ENCODE data around the gene TPM2.

TPM2 gene

GRCh38 chr9:35680331-35681105 lies 9.2 kb downstream of the TPM2 start:
- Histone ChIP-seq H3F3A (ENCODE audit: insufficient read depth) (no peaks in the 10 kb centered on the region), H3K9ac (ENCODE audit: low read length) (no peak overlapping the region), H3K36me3 (ENCODE audit: low read length) (no peaks in the 10 kb centered on the region), H3K27ac (ENCODE audit: low read depth, low read length) (no peak overlapping the region), H3K9me3 (ENCODE audit: insufficient read depth, low read length) (no peaks in the 10 kb centered on the region), H3K9me2 (replicated peaks; ENCODE audit: insufficient read depth, low read length) (no peaks in the 10 kb centered on the region), H3K4me3 (ENCODE audit: insufficient read depth, low read length, poor library complexity, severe bottlenecking) (no peak overlapping the region), H3K27me3 (ENCODE audit: low read length) (no peaks in the 10 kb centered on the region), H3K4me2 (ENCODE audit: low read depth, low read length, poor library complexity, severe bottlenecking) (no peak overlapping the region), H4K20me1 (ENCODE audit: low read depth, low read length) (no peaks in the 10 kb centered on the region), H2AFZ (ENCODE audit: low read depth, low read length, severe bottlenecking) (no peak overlapping the region), H3K79me2 (ENCODE audit: insufficient read depth, low read length) (no peaks in the 10 kb centered on the region)
- TF ChIP-seq, protein P1, sequence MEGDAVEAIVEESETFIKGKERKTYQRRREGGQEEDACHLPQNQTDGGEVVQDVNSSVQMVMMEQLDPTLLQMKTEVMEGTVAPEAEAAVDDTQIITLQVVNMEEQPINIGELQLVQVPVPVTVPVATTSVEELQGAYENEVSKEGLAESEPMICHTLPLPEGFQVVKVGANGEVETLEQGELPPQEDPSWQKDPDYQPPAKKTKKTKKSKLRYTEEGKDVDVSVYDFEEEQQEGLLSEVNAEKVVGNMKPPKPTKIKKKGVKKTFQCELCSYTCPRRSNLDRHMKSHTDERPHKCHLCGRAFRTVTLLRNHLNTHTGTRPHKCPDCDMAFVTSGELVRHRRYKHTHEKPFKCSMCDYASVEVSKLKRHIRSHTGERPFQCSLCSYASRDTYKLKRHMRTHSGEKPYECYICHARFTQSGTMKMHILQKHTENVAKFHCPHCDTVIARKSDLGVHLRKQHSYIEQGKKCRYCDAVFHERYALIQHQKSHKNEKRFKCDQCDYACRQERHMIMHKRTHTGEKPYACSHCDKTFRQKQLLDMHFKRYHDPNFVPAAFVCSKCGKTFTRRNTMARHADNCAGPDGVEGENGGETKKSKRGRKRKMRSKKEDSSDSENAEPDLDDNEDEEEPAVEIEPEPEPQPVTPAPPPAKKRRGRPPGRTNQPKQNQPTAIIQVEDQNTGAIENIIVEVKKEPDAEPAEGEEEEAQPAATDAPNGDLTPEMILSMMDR (IDR thresholded peaks at IDR 0.05; ENCODE audit: insufficient read depth, low read length, poor library complexity, severe bottlenecking), result no peak
- TF ChIP-seq EZH2phosphoT487 (conservative IDR thresholded peaks at IDR 0.05; ENCODE audit: low read length), result no peak

GRCh38 chr9:35679766-35680330 lies 9.9 kb downstream of the TPM2 start:
- Histone ChIP-seq H3K9me2 (replicated peaks; ENCODE audit: insufficient read depth, low read length) (no peaks in the 10 kb centered on the region), H3K4me2 (ENCODE audit: low read depth, low read length, poor library complexity, severe bottlenecking) (no peak overlapping the region), H2AFZ (ENCODE audit: low read depth, low read length, severe bottlenecking) (no peak overlapping the region), H3K27me3 (ENCODE audit: low read length) (no peaks in the 10 kb centered on the region), H3K27ac (ENCODE audit: low read depth, low read length) (no peak overlapping the region), H3K36me3 (ENCODE audit: low read length) (no peaks in the 10 kb centered on the region), H3K9me3 (ENCODE audit: insufficient read depth, low read length) (no peaks in the 10 kb centered on the region), H4K20me1 (ENCODE audit: low read depth, low read length) (no peaks in the 10 kb centered on the region), H3K9ac (ENCODE audit: low read length) (no peak overlapping the region), H3K4me3 (ENCODE audit: insufficient read depth, low read length, poor library complexity, severe bottlenecking) (no peak overlapping the region), H3F3A (ENCODE audit: insufficient read depth) (no peaks in the 10 kb centered on the region), H3K79me2 (ENCODE audit: insufficient read depth, low read length) (no peaks in the 10 kb centered on the region)
- TF ChIP-seq, protein P1 (IDR thresholded peaks at IDR 0.05; ENCODE audit: insufficient read depth, low read length, poor library complexity, severe bottlenecking), result no peak
- no peak for TF ChIP-seq EZH2phosphoT487 (conservative IDR thresholded peaks at IDR 0.05; ENCODE audit: low read length)

GRCh38 chr9:35679091-35679490 lies 10.6 kb downstream of the TPM2 start:
- Histone ChIP-seq H3F3A (ENCODE audit: insufficient read depth) (no peaks in the 10 kb centered on the region), H3K4me3 (ENCODE audit: insufficient read depth, low read length, poor library complexity, severe bottlenecking) (no peak overlapping the region), H3K27me3 (ENCODE audit: low read length) (no peaks in the 10 kb centered on the region), H3K79me2 (ENCODE audit: insufficient read depth, low read length) (no peaks in the 10 kb centered on the region), H3K4me2 (ENCODE audit: low read depth, low read length, poor library complexity, severe bottlenecking) (no peak overlapping the region), H2AFZ (ENCODE audit: low read depth, low read length, severe bottlenecking) (no peak overlapping the region), H3K9ac (ENCODE audit: low read length) (no peak overlapping the region), H3K27ac (ENCODE audit: low read depth, low read length) (no peak overlapping the region), H4K20me1 (ENCODE audit: low read depth, low read length) (no peaks in the 10 kb centered on the region), H3K9me2 (replicated peaks; ENCODE audit: insufficient read depth, low read length) (no peaks in the 10 kb centered on the region), H3K9me3 (ENCODE audit: insufficient read depth, low read length) (no peaks in the 10 kb centered on the region), H3K36me3 (ENCODE audit: low read length) (no peaks in the 10 kb centered on the region)
- no peak for TF ChIP-seq EZH2phosphoT487 (conservative IDR thresholded peaks at IDR 0.05; ENCODE audit: low read length)
- TF ChIP-seq, protein P1 (IDR thresholded peaks at IDR 0.05; ENCODE audit: insufficient read depth, low read length, poor library complexity, severe bottlenecking), result no peak
